Fibroblast of mammary gland (primary cell): ENCODE data around the gene LHCGR.

Source experiments
- DNase-seq: peaks from one replicate; pipeline ENCODE4 v3.0.0-alpha.2; 2010; ENCODE audit warnings: low read depth
- H3K4me3 ChIP-seq: 2 replicates; pipeline ENCODE4 v1.5.1; 2011; ENCODE audit warnings: low read depth, mild to moderate bottlenecking, low read length, moderate library complexity; ENCODE audit not compliant: control insufficient read depth
- TF ChIP-seq, protein P1 (sequence below): conservative IDR thresholded peaks from 2 replicates; pipeline ENCODE4 v1.5.1; 2011; ENCODE audit warnings: low read depth, low read length, inconsistent platforms; ENCODE audit not compliant: control insufficient read depth, insufficient read depth

LHCGR gene

DNA sequence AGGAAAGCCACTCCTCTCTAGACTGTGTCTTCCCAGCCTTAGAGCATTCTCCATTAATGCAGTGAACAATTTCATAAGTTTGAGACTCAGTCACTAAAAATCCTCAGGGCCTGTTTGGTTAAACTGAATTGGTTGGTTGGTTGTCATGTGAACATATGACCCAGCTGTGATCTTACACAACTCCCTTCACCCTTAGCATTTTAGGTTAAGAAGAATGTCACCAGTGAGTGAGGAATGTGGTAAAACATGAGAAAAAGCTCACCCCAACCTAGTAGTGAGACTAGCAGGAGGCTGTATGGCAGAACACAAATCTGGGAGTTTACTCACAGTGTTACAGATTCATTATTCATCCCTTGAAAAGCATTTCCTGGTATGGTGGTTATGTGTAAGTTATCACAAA lies 32.4 kb downstream of the LHCGR start:
- TF ChIP-seq, protein P1, sequence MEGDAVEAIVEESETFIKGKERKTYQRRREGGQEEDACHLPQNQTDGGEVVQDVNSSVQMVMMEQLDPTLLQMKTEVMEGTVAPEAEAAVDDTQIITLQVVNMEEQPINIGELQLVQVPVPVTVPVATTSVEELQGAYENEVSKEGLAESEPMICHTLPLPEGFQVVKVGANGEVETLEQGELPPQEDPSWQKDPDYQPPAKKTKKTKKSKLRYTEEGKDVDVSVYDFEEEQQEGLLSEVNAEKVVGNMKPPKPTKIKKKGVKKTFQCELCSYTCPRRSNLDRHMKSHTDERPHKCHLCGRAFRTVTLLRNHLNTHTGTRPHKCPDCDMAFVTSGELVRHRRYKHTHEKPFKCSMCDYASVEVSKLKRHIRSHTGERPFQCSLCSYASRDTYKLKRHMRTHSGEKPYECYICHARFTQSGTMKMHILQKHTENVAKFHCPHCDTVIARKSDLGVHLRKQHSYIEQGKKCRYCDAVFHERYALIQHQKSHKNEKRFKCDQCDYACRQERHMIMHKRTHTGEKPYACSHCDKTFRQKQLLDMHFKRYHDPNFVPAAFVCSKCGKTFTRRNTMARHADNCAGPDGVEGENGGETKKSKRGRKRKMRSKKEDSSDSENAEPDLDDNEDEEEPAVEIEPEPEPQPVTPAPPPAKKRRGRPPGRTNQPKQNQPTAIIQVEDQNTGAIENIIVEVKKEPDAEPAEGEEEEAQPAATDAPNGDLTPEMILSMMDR: no peak
- H3K4me3 ChIP-seq: no peak overlapping the region
- DNase-seq: peak; percentile 83

DNA sequence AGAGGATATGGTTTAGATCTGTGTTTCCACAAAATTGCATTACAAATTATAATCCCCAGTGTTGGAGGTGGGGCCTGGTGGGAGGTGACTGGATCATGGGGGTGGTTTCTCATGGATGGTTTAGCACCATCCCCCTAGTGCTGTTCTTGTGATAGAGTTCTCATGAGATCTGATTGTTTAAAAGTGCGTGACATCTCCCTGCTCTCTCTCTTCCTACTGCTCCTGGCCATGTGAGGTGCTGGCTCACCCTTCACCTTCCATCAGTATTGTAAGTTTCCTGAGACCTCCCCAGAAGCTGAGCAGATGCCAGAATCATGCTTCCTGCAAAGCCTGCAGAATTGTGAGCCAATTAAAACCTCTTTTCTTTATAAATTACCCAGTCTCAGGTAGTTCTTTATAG lies 33.1 kb downstream of the LHCGR start:
- H3K4me3 ChIP-seq: no peak overlapping the region
- no peak for DNase-seq
- TF ChIP-seq, protein P1: no peak

DNA sequence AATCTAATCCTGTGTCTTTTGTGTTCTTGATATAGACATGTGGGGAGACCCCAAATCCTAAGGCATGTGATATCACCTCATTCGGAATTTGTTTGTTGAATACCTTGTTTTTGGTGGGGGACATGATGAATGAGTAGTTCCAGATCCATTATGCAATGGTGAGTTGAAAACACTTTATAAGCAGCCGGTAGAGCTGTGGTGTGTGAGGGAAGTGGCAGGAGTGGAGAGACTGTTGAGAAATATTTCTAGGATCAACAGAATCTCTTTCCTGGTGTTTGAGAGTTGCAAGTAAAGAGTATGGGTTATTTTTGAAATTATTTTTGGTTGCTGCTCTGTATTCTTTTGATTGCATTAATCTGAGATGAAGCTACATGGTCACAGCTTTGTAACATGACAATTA lies 34.4 kb downstream of the LHCGR start:
- TF ChIP-seq, protein P1: no peak
- DNase-seq: no peak
- no peak overlapping the region for H3K4me3 ChIP-seq

DNA sequence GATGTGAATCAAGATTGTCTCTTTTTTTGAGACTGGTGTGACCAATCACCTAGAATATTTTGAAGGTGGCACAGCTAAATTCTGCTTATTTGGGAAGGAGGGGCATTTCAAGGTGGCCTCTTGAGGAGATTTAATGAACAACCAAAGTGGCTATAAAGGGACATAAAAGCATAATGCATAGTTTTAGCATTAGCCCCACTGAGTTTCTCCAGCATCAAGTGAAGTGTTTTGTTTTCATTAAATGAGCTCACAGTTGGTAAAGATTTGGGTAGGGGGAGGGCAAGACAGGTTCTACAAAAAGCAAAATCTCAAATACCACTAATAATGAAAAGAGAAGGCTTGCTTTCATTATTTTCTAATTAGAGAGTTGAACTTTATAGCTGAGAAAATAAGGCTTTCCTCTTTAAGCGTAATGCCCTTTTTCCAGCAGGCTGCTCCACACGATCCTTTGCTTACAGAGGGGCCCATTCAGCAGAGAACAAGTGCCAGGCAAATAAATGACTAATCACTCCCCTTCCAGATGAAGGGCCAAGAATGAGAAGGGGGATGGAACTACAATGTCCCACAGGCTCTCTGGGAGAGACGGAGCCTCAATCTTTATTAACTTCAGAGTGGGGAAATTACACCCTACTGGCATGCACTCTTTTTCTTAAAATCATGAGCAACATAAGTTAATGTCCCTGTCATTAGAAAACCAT lies 35.9 kb downstream of the LHCGR start:
- no peak overlapping the region for H3K4me3 ChIP-seq
- DNase-seq: no peak
- TF ChIP-seq, protein P1: no peak

DNA sequence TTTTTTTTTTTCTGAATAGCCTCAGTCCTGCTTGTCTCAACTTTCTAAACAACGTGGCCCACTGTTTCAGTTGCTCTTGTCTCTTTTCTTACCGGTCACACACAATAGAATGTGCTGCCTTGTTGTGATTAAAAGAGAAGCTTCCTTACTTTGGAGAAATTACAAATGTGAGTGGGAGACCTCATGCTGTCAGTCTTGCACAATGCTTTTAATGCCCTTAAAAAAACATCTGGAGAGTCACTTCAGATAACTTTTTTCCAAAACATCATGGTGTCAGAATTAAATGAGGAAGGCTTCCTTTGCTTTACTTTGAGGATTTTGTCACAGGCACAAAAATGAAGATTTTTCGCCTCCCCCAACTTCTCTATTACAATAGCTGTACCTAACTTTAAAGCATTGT lies 37.7 kb downstream of the LHCGR start:
- no peak overlapping the region for H3K4me3 ChIP-seq
- DNase-seq: peak; percentile 29
- TF ChIP-seq, protein P1: no peak

DNA sequence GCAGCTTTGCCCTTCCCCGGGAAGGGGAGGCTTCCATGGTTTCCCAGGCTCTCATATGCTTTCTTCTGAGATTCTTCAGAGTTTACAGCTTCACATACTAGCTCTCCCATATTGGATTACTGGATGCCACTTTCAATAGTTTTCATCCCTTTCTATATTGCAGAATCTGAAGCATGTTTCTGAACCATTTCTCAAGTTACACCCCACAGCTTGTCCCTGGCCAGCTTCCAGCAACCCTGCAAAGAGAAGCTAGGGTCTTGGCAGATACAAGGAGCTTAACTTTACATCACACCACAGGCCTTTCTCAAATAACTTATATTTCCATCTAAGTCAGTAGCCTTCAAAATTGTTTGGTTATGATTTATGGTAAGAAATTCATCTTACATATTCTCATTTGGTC lies 39.6 kb downstream of the LHCGR start:
- H3K4me3 ChIP-seq: no peak overlapping the region
- DNase-seq: peak; percentile 19
- TF ChIP-seq, protein P1: no peak
